ENCODE data around the gene LIN7A. TPM values are rescaled to one million over a fixed set of nuclear protein-coding genes. Genes with fewer than 3 reads are reported as not detected.

Gene LIN7A
- 6.6 and 8.9 TPM in 2 replicates for total RNA-seq (ENCODE audit: low replicate concordance)

DNA sequence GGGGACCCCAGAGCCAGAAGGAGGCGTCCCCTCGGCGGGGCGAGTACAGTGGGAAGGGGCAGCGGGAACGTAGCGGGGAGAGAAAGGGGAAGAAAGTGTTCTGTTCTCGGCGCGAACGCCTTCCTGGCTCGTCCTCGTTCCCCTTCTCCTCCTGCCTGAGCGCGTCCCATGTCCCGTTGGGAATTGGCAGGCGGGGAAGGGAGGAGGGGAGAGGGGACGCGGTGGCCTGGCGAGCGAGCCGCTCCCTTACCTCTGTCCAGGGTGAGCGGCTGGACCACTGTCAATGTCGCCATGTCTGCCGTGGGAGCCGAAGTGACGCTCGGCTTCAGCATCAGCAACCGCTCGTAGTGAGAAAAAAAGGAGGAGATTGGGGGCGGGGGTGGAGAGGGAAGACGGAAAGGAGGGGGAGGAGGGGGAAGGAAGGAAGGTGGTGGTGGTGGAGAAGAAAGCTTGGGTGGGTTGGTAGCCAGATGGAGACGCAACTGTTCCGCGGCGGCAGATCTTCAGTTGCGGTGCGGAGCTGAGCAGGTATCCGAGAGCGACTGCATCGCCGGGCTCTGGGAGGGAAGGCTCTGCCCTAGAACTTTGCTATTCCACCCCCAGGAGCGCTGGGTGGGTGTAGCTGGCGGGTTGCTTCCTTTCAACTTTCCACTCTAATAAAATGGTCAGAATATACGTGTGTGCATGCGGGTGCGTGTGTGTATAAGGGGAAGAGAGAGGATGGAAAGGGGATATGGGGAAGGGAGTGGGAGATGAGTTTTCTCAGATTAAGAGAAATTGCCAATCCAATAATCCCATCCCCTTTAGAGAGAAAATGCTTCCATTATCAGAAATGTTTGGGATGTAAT is at the start of gene LIN7A:
Gene LIN7A (minus strand): TSS at position 544 of the 848 bp plus-strand sequence. CDS start 212 bp downstream, at position 332.
- peak within 1 kb of the TSS; percentile 74 for H3K4me3 ChIP-seq (ENCODE audit: low read depth, low read length)
- DNase-seq (ENCODE audit: low read depth): peak; percentile 17
- TF ChIP-seq CTCF (IDR thresholded peaks at IDR 0.05; ENCODE audit: insufficient read depth, low read length): no peak

DNA sequence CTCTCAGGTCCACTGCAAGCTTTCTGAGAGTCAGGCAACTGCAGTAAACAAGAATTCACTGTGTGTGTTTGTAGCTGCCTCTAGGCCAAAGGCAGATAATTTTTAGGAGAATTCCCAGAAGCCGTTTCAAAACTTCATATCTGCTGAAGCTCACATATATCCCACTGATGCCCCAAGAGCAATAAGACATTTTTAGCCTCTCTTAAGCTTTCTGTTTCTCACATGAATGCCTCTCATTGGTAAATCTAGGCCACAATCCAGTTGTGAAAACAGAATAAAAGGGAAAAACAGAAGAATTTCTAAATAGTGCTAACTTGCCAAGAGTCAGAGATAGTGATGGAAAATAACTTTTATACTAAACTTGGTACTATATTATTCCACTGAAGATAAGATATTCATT is 48.5 kb upstream of the LIN7A start:
- no peak for DNase-seq (ENCODE audit: low read depth)
- no peak overlapping the region for H3K4me3 ChIP-seq (ENCODE audit: low read depth, low read length)
- TF ChIP-seq CTCF (IDR thresholded peaks at IDR 0.05; ENCODE audit: insufficient read depth, low read length): no peak

DNA sequence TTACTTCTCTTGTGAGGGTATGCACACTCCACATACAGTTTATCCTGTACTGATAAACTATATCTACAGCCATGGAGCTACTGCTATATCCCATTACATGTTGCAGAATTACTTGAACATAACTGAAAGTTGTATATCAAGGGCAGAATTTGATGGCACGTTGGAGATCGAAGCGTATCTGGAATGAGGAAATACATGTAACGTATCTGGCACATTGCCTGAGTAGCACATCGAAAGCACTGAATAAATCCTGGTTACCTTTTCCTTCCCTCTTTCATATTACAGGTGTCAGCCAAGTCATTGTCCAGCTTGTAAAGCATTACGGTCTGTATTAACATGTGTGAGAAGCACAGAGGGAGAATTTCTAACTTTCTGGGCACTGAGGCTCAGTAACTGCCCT is 42.1 kb upstream of the LIN7A start:
- no peak for TF ChIP-seq CTCF (IDR thresholded peaks at IDR 0.05; ENCODE audit: insufficient read depth, low read length)
- DNase-seq (ENCODE audit: low read depth): no peak
- H3K4me3 ChIP-seq (ENCODE audit: low read depth, low read length): no peak overlapping the region

- no peak overlapping the region for H3K4me3 ChIP-seq (ENCODE audit: low read depth, low read length)
- no peak for TF ChIP-seq CTCF (IDR thresholded peaks at IDR 0.05; ENCODE audit: insufficient read depth, low read length)
- no peak for DNase-seq (ENCODE audit: low read depth)
Measured at GRCh38 chr12:80979251-80979650, 41.5 kb upstream of the LIN7A start.

GRCh38 chr12:80977346-80977745 is 39.6 kb upstream of the LIN7A start:
- no peak for DNase-seq (ENCODE audit: low read depth)
- no peak for TF ChIP-seq CTCF (IDR thresholded peaks at IDR 0.05; ENCODE audit: insufficient read depth, low read length)
- H3K4me3 ChIP-seq (ENCODE audit: low read depth, low read length): no peak overlapping the region

GRCh38 chr12:80968326-80968725 is 30.6 kb upstream of the LIN7A start:
- no peak for DNase-seq (ENCODE audit: low read depth)
- H3K4me3 ChIP-seq (ENCODE audit: low read depth, low read length): no peak overlapping the region
- TF ChIP-seq CTCF (IDR thresholded peaks at IDR 0.05; ENCODE audit: insufficient read depth, low read length): no peak

Data from fibroblast of the aortic adventitia (primary cell).